Stimulated activated CD4-positive, alpha-beta T cell treated with anti-CD3 and anti-CD28 coated beads, Interleukin-12 subunit alpha, Interleukin-12 subunit beta, amount 100 ng/mL, for 48 hours (primary cell): ENCODE results near the gene EIF1B.

Experiments used
- DNase-seq, 3 donors: peaks; one replicate each; pipeline ENCODE4 v3.0.0-alpha.2; 2020; ENCODE audit warnings: low read depth in 2 of 3, low spot score in 1 of 3

Gene EIF1B

GRCh38 chr3:40340541-40341170, 31.1 kb downstream of the EIF1B start:
- no peak for DNase-seq

GRCh38 chr3:40341671-40342070, 32.2 kb downstream of the EIF1B start:
- no peak for DNase-seq

- DNase-seq = no peak
These were observed 41.0 kb downstream of the EIF1B start for GRCh38 chr3:40350529-40350928.

GRCh38 chr3:40355410-40355809, 45.9 kb downstream of the EIF1B start:
- no peak for DNase-seq

GRCh38 chr3:40358454-40358853, 48.9 kb downstream of the EIF1B start:
- no peak for DNase-seq
